GM19372 (cell line): ENCODE results near the gene MNX1.
A peak's percentile ranks its signal among the peaks of the same experiment; 100 is the strongest.

Experiments used
- ATAC-seq: cut with Tn5 transposase; IDR thresholded peaks from one replicate; pipeline ENCODE4 v1.9.1; 2021; ENCODE audit warnings: mild to moderate bottlenecking, low read depth, moderate library complexity; ENCODE audit not compliant: unreplicated experiment

MNX1 gene

DNA sequence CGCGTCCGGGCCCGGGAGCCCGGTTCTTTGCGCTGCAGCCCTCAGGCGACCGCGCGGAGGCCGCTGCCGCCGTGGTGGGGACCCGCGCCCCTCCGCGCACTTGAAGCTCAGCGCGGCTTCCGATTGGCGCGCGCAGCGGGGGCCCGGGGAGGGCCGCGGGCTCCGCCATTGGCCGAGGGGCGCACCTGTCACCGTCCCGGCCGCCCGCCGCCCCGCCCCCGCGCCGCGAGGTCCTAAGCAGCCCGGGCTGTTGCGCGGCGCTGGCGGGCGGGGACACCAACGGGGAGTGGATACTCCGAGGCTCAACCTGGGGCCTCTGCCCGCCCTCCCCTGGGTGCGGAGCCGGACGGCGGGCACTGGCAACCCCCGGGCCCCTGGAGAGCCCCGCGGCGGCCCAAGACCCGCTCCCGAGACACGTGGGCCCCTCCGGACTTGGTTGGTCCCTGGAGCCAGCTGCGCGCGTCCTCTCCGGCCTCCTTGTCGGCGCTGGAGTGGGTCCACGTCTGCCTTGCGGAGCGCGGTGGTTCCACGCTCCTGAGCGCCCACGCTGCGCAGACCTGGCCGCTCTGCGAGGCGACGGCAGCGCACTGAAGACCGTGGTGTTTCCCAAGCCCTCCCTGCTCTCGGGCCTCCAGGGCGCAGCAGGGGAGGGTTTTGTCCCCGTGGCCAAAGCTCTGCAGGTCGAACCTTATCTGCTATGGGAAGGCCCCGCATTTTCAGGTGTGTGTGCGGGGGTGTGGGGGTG, at the start of gene MNX1:
TSS of gene MNX1 (minus strand) at position 76 of the 745 bp plus-strand sequence. CDS start 313 bp downstream, outside the sequence.
- peak; percentile 66 for ATAC-seq

DNA sequence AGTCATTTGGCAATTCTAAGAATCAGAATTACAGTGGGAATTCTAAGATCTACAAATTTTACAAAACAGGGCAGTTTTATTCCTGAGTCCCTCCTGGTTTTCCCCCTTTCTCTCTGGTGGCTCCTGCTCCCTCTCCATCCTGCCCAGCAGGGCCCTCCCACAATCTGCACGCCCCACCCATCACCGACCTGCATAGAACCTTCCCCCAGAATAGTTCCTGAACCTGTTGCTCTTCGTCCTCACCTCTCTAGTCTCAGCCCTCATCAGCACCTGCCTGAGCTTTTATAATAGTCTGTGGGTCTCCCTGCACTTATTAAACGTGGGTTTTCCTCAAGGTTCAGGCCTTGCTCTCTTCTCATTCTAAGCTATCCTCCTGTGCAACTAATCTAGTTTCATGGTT, 49.1 kb upstream of the MNX1 start:
- no peak for ATAC-seq

DNA sequence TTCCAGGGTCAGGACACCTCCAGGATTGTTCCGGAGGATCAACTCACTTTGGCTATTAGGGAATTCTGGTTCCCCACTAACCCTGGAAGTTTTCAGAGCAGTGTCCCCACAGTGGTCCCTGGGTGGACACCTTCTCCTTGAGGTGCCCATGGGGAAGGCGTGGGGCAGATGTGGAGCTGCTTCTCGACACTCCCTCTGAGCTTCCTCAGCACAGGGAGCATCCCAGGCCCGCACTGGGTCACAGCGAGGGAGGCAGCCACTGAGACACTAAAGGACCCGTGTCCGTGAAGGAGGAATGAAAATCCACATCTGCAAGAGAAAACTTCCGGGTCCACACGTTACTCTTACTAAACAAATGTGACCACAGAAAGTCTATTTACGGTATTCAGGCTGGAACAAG, 48.2 kb upstream of the MNX1 start:
- no peak for ATAC-seq

DNA sequence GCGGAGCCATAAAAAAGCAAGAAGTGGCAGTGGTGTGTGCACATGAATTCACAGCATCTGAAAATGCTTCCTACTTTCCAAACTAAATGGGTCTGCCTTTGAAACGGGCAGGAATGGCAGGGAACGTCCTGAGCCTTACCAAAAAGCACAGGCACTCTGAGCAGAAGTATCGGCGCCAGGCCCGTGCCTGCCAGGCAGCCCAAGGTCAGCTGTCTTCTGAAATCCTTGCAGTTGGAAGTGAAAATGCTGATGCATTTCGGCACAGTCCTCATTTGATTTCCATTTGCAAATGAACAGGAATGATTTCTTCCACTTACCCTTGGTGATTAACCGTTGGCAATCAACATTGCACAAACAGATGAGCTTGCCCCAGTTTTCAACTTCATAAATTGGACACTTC, 47.6 kb upstream of the MNX1 start:
- no peak for ATAC-seq

DNA sequence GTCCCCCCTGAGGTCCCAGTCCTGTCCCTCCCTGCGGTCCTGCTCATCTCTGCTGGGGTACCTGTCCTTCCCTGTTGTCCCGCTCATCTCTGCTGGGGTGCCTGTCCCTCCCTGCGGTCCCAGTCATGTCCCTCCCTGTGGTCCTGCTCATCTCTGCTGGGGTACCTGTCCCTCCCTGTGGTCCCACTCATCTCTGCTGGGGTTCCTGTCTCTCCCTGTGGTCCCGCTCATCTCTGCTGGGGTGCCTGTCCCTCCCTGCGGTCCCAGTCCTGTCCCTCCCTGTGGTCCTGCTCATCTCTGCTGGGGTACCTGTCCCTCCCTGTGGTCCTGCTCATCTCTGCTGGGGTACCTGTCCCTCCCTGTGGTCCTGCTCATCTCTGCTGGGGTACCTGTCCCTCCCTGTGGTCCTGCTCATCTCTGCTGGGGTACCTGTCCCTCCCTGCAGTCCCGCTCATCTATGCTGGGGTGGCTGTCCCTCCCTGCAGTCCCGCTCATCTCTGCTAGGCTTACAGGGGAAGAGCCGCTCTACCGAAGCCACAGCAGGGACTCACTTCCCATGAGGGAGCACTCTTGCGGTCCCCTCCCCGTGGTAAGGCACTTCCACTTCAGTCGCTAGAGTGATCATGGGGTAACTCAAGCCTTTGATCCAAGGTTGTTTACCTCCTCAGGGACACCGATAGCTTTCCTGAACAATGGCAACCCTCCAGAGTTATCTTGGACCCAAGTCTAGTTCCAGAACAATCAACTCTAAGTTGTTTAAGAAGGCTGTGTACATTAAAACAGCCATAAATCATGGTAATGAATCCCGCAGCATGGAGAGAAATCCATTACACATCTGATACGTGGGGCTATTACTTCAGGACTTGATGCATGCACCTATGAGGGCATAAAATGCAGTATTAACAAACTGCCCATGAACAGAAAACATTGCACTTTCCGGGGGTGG, 46.8 kb upstream of the MNX1 start:
- no peak for ATAC-seq

DNA sequence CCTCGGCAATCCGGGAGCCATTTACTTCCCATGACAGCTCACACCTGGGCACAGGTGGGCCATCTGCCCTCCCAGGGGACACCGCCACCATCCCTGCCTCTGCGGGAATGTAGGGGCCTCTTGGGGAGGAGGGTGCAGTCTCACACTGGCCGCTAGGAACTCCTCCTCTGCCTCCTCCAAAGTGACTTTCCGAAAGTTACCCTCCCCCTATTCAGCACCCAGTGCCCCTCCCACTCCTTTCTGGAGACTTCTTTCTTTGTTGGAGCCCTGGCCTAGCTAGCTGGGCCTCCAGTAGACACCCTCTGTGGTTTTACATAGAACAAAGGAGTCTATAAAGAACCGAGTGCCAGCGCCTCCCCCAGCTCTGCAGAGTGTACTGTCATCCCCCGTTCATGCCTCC, 45.8 kb upstream of the MNX1 start:
- ATAC-seq, result no peak

DNA sequence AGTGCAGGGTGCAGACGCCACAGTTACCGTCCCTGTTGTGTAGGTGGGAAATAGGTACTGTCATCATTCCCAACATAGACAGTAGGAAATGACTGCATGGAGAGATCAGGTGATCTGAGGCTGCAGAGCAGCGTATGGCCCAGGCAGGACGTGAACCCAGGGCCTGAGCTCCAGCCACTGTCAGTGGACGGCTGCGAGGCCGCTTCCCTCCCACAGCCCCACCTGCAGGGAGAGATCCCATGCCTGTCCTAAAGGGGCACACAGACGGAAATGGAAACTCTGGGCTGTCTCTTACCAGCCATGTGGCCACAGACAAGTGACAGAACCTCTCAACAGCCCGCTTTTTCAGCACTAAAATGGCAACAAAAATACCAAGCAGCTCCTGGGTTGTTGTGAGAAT, 44.5 kb upstream of the MNX1 start:
- no peak for ATAC-seq

DNA sequence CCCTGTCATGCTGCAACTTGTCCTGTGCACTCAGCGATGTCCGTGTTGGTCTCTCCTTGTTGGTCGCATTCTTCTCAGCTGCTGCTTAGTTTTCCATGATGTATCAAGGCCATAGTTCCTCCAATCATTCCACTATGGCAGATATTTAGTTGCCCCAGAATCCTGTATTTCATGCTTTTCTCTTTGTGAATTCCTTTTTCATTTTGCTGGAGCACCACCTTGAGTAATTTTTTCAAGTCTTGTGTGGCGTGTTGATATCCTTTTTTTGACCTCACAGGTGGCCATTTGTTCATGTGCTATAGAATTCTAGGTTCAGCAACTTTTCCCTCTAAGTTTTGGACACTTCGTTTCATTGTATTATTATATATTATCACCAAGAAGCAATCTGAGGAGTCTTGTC, 42.7 kb upstream of the MNX1 start:
- ATAC-seq, result no peak

DNA sequence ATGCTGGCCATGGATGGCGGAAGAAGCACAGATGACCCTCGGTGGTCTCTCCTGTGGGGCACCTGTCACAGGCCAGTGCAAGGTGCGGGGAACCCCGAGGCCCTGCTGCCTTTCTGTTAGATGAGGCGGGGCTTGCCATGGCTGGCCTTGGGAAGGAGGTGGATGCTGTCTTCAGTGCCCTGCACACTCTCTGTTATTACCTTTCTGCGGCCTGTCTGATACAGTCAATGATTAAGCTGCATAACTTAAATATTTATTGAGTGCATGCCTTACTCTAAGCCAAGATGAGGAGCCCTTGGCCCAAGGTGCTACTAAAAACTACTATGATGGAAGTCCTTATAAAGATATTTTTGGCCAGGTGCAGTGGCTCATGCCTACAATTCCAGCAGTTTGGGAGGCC, 36.7 kb upstream of the MNX1 start:
- ATAC-seq, result no peak

DNA sequence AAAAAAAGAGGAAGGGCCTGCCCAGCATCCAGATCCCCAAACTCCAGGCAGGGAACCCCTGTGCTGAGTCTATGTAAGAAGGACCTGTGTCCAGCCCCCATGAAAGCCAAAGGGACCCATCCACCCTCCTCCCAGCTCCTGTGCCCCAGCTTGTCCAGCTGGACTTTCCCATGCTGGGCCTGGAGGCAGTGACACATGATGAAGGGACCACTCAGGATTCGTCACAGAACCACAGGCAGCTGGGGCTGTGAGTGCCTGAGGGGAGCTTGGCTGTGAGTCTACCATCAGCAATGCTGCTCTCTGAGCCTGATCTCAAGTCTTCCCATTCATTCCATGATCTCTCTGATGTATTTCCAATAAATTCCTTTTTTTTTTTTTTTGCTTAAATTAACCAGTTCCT, 36.2 kb upstream of the MNX1 start:
- no peak for ATAC-seq

DNA sequence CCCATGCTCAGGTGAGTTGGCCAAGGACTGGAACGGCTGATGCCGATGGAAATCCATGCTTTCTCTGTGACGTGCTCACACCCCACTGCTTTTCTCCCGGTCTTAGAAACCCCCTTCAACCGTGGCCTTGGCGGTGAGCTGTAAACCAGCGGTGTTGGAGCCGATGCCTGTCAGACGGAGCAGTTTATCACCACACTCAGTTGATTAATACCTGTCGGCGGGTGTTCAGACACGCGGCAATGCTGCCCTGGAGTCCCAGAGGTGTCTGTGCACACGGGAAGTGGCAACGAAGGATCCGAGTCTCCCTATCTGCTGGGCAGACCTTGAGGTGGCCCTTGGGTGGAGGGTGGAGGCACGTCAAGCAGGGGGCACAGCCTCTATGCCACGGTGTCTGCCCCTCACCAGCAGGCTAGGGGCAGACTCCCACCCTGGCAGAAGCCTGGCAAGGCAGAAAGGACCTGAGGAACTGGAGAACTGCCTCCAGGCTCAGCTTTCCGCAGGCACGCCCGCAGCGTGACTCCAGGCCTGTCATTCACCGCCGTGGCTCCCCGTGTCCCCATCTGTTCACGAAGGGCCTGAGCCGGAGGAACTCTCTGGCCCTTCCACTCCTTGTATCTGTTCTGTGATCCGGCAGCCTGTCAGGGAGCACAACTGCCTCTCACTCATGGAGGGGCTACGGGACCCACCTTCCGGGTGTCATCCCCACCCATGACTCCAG, 34.6 kb upstream of the MNX1 start:
- no peak for ATAC-seq

DNA sequence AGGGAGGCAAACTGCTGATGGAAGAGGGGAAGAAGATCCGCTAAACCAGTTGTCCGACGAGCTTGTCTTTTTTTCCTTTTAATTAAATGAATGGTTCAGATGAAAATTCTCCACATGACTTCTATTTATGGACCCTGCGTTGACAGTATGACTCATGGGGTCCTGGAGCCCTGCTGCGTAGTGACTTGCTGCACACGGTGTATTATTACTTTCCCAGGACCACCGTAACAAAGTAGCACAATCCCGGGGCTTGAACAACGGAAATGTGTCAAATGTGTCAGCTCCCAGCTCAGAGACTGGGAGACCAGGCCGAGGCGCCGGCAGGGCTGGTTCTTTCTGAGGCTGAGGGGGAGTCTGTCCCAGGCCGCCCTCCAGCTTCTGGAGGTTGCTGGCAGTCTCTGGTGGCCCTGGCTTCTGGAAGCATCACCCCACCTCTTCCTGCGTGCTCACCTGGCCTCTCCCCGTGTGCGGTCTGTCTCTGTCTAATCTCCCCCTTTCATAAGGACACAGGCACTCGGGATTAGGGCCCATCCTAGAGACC, 33.8 kb upstream of the MNX1 start:
- no peak for ATAC-seq

DNA sequence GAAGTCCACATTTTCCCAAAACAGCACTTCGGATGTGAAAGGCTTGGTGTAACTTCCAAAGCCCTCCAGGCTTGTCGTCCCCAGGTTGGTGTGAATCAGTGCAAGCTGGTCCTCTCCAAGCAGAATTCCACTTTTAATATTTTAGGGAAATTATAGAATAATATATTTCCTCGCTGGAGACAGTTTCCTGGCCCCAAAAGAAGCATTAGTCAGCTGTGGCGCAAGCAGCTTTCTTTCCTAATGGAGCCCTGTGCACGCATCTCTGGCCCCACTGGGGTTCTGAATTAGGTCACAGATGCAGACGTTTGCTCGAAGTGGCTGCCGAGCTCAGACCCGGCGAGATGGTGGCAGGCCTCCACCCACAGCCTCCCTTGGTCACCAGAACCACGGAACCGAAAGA, 33.3 kb upstream of the MNX1 start:
- ATAC-seq, result no peak

DNA sequence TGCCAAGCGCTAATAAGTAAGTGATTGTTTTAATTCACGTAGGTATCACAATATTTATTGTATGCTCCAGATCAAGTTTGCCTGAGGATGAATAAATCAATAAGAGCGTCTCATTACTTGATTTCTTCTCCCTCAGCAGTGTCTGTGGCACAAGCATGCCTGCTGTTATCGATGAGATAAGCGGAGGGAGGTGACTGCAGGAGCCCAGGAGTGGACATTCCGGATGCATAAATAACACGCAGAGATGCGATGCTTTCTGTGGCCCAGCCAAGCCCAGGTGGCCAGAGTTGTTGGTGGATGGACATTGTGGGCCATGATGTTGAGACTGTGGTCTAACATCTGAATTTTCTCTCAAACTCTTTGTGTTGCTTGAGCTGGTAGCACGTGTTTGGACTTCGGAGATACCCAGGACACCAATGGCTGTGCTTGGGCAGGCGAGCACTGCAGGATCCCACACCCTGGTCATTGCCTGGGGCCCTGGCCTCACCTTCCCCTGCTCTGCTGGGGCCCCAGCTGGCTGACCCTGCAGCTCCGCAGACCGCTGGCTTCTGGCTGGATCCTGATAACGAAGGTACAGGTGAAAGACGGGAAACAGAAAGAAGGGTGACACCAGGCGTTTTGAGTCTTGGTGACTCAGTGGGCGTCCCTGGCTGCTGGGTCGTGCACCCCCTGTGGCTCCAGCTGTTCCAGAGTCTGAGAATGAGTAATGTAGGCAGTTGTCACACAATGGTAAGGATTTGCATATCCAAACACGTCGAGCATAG, 31.2 kb upstream of the MNX1 start:
- ATAC-seq, result no peak

DNA sequence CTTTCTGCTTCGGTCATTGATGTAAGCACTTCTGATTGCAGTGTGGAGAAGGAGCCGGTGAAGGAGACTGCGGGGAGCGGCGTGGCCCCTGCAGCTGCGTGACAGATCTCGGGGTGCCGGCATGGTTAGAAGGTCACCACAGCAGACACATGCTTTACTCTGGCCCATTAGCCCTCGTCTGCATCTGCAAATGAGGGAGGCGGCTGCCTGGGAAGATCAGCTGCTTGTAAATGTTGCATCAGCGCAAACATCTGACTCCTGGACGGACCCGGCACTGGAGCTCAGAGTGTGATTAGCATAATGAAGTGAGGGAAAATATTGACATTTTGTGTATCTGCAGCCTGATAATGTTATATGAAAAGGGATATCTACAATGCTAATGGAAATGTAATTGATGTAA, 30.5 kb upstream of the MNX1 start:
- ATAC-seq, result no peak

DNA sequence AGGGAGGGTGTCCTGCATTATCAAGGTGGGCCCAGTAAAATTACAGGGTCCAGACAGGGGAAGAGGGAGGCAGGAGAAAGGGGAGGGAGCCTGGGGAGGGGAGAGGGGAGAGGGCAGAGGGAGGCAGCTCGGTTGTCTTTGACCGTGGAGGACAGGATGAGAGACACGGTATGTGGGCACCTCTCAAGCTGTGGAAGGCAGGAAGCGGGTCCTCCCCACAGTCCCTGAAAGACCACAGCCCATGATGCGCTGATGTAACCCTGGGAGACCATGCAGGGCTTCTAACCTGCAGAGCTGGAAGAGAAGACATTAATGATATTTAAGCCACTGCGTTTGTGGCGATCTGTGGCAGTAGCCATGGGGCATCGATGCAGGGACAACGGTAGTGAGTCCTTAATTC, 27.2 kb upstream of the MNX1 start:
- no peak for ATAC-seq

DNA sequence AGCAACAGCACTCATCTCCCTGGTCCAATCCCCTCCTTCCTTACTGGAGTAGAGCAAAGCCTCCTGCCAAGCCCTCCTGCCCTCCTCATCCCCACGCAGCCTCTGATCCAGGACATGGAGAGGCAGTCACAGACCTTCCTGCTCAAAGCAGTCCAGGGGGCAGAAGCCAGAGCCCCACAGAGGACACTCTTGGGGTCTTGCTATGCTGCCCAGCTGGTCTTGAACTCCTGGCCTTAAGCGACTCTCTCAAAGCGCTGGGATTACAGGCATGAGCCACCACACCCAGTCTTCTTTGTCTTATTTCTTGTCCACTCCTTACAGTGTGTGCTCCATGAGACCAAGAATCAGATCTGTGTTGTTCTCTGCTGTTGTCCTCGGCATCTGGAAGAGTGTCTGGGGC, 26.6 kb upstream of the MNX1 start:
- no peak for ATAC-seq

DNA sequence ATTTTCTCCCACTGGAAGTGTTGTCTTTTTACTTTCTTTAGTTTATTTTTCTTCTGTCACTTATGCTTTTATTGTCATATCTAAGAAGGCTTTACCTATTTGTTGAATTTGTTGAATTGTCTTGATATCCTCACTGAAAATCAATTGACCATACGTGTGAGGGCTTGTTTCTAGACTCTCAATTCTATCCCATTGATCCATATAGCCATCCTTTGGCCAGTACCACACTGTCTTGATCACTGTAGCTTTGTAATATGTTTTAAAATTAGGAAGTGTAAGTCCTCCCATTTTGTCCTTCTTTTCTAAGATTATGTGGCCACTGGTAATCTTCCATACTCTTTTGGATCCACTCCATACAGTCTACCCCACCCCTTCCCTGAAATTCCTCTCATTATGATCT, 25.5 kb upstream of the MNX1 start:
- ATAC-seq, result no peak

DNA sequence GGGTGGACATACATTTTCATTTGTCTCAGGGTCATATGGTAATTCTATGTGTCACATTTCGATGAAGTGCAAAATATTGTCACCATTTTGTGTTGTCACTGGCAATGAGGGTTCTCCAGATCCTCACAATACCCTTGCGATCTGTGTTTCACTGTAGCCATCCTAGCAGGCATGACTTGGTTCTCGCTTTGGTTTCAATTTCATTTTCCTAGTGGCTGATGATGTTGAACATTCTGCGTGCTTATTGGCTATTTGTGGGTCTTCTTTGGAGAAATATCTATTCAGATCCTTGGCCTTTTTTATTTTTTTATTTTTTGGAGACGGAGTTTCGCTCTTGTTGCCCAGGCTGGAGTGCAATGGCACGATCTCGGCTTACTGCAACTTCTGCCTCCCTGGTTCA, 24.8 kb upstream of the MNX1 start:
- ATAC-seq, result no peak
